ENCODE measurements around the gene ITGAE. TPM values are rescaled to one million over a fixed set of nuclear protein-coding genes. Genes with fewer than 3 reads are reported as not detected.

Gene ITGAE
- total and polyA plus RNA-seq, 10 of the 15 experiments (the other 5 are each of a cell fraction or from before 2014, with no cell fraction given): 13.1 to 161 (median 34.8) TPM

- TF ChIP-seq ZNF592 (IDR thresholded peaks at IDR 0.05) (0 out of 2 replicates have a peak, but pooled peaks have one; percentile 45), ZNF24 (IDR thresholded peaks at IDR 0.05) (0 out of 2 replicates have a peak, but pooled peaks have one; percentile 42), IKZF1 (conservative IDR thresholded peaks at IDR 0.05) (peak; percentile 82), ZBTB40 (IDR thresholded peaks at IDR 0.05; ENCODE audit: borderline replicate concordance) (no peak), RB1 (IDR thresholded peaks at IDR 0.05; ENCODE audit: borderline replicate concordance) (peak; percentile 82; the same call in 1 of the 2 replicates), SMARCA5 (IDR thresholded peaks at IDR 0.05) (peak; percentile 80), SREBF1 (IDR thresholded peaks at IDR 0.05; ENCODE audit: low read length) (no peak), MTA3 (IDR thresholded peaks at IDR 0.05; ENCODE audit: borderline replicate concordance, low read length) (no peak), YBX1 (IDR thresholded peaks at IDR 0.05) (no peak), EED (IDR thresholded peaks at IDR 0.05; ENCODE audit: low read depth) (no peak), CTCF (IDR thresholded peaks at IDR 0.05 in 2 of 3, conservative IDR thresholded peaks at IDR 0.05 in 1 of 3; ENCODE audit: control insufficient read depth in 2 of 3, extremely low read depth in 1 of 3, insufficient read depth in 1 of 3, low read depth in 3 of 3, low read length in 3 of 3) (peak; percentile 85 to 98 (median 94)), MLLT1 (IDR thresholded peaks at IDR 0.05) (peak; percentile 84), SIX5 (IDR thresholded peaks at IDR 0.05; ENCODE audit: low read depth, low read length, severe bottlenecking) (no peak), BCL11A (IDR thresholded peaks at IDR 0.05; ENCODE audit: low read depth, low read length) (no peak), DPF2 (IDR thresholded peaks at IDR 0.05) (peak; percentile 64; the same call in 1 of the 2 replicates), SMC3 (IDR thresholded peaks at IDR 0.05; ENCODE audit: borderline replicate concordance, low read length) (peak; percentile 77), FOS (IDR thresholded peaks at IDR 0.05; ENCODE audit: borderline replicate concordance, extremely low read depth, insufficient read length) (no peak), GATAD2B (conservative IDR thresholded peaks at IDR 0.05; ENCODE audit: low read depth) (peak; percentile 77), TARDBP (IDR thresholded peaks at IDR 0.05; ENCODE audit: borderline replicate concordance) (peak; percentile 15; the same call in 1 of the 2 replicates), NR2F1 (conservative IDR thresholded peaks at IDR 0.05) (peak; percentile 94), POLR2A (IDR thresholded peaks at IDR 0.05; ENCODE audit: low read depth, low read length) (peak; percentile 44; the same call in 1 of the 2 replicates), IRF4 (IDR thresholded peaks at IDR 0.05; ENCODE audit: low read depth, low read length) (no peak)
Observed at GRCh38 chr17:3683054-3683511, 117.9 kb downstream of the ITGAE start (continued).

Data from GM12878 (cell line).